ENCODE data around the gene TSEN2. TPM values are rescaled to one million over a fixed set of nuclear protein-coding genes. Genes with fewer than 3 reads are reported as not detected.

TSEN2 gene
- total RNA-seq, 4 donors from 2014 or later: 10.3 to 37.8 (median 20.4) TPM

GRCh38 chr3:12470111-12470510 is 14.2 kb upstream of the TSEN2 start:
- TF ChIP-seq CTCF (IDR thresholded peaks at IDR 0.05): no peak
- TF ChIP-seq POLR2A (IDR thresholded peaks at IDR 0.05): no peak
- Histone ChIP-seq H3K27ac (no peak overlapping the region), H3K4me3 (no peak overlapping the region), H3K4me1 (no peaks in the 10 kb centered on the region), H3K27me3 (no peaks in the 10 kb centered on the region), H3K36me3 (no peaks in the 10 kb centered on the region), H3K9me3 (no peaks in the 10 kb centered on the region)
- intact Hi-C loops (cut with DNase I; ENCODE audit: low total_unique reads): no loop called here
- no peak for DNase-seq

DNA sequence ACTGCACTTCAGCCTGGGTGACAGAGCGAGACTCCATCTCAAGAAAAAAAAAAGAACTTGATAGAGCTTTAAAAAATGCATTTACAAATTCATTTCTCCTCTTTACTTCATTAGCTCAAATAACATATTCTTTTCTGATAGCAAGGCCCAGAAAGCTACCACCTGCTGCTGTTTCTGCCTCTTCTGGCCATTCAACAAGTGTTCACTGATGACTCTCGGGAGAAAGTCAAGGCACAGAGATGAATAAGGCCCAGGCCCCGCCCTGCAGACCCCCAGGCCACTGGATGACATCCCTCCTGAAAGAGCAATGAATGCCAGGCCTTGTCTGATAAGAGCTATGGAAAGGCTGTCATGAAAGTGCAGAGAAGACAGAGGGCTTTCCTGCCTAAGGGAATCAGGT is 13.6 kb upstream of the TSEN2 start:
- intact Hi-C loops (cut with DNase I; ENCODE audit: low total_unique reads): no loop called here
- TF ChIP-seq POLR2A (IDR thresholded peaks at IDR 0.05): no peak
- no peak for TF ChIP-seq CTCF (IDR thresholded peaks at IDR 0.05)
- no peak overlapping the region for H3K27ac ChIP-seq

DNA sequence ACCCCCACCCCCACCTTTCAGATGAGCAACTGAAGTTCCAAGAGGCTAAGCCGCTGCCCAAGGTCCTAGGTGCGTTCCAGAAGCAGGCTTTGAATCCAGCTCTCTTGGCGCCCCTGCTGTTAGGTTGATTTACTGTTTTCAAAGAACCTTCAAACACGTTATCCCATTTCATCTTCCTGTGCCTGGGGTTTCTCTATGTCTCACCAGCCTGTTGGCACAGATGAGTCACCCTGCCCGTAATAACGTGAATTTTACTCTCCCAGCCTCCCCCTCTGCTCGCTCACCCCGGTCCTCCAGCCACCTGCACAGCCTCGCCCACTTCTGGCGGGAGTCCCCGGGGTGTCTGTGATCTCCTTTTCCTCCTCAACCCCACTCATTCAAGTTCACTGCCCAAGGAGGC is 13.0 kb upstream of the TSEN2 start:
- no peak overlapping the region for H3K4me3 ChIP-seq
- H3K9me3 ChIP-seq: no peaks in the 10 kb centered on the region
- TF ChIP-seq CTCF (IDR thresholded peaks at IDR 0.05): no peak
- TF ChIP-seq POLR2A (IDR thresholded peaks at IDR 0.05): no peak
- no peaks in the 10 kb centered on the region for H3K4me1 ChIP-seq
- H3K27me3 ChIP-seq: no peaks in the 10 kb centered on the region
- H3K36me3 ChIP-seq: no peaks in the 10 kb centered on the region
- no peak overlapping the region for H3K27ac ChIP-seq
- intact Hi-C loops (cut with DNase I; ENCODE audit: low total_unique reads): no loop called here
- DNase-seq: no peak

More for the DNA sequence above, 13.6 kb upstream of the TSEN2 start:
- Histone ChIP-seq H3K27me3 (no peaks in the 10 kb centered on the region), H3K36me3 (no peaks in the 10 kb centered on the region), H3K9me3 (no peaks in the 10 kb centered on the region), H3K4me1 (no peaks in the 10 kb centered on the region), H3K4me3 (no peak overlapping the region)
- DNase-seq: no peak

DNA sequence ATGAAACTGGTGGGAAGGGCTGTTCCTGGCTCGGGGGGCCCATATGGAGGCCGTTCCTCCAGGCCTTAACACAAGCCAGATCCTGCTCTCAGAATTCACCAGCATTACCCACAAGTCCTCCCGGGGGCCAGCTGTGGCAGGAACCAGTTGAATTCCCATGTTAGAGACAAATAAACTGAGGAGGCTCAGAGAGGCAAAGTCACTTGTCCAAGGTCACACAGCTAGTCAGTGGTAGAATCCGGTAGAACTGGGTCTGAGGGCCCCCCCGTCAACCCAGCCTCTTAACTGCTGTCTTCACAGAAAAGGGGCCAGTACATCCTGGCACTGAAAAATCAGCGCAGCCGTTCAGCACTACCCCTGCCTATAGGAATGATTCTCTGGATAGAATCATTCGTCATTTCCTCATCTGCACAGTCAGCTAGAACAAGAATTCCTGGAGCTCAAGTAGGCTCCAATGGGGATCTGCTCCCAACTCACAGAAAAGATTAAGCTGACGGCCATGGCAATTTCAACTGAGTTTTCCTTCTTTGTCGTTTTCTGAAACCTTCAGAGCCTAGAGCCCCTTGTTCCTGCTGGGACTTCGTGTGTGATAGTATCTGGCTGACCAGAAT is 12.2 kb upstream of the TSEN2 start:
- TF ChIP-seq POLR2A (IDR thresholded peaks at IDR 0.05): no peak
- TF ChIP-seq CTCF (IDR thresholded peaks at IDR 0.05): no peak
- H3K36me3 ChIP-seq: no peaks in the 10 kb centered on the region
- no peaks in the 10 kb centered on the region for H3K9me3 ChIP-seq
- DNase-seq: no peak
- no peaks in the 10 kb centered on the region for H3K4me1 ChIP-seq
- H3K27ac ChIP-seq: no peak overlapping the region
- no peaks in the 10 kb centered on the region for H3K27me3 ChIP-seq
- no peak overlapping the region for H3K4me3 ChIP-seq
- intact Hi-C loops (cut with DNase I; ENCODE audit: low total_unique reads): no loop called here

- H3K4me3 ChIP-seq: no peak overlapping the region
- intact Hi-C loops (cut with DNase I; ENCODE audit: low total_unique reads): no loop called here
- H3K4me1 ChIP-seq: no peaks in the 10 kb centered on the region
- TF ChIP-seq POLR2A (IDR thresholded peaks at IDR 0.05) (no peak), CTCF (IDR thresholded peaks at IDR 0.05) (no peak)
- no peak for DNase-seq
- no peaks in the 10 kb centered on the region for H3K36me3 ChIP-seq
- no peaks in the 10 kb centered on the region for H3K27me3 ChIP-seq
- H3K27ac ChIP-seq: no peak overlapping the region
- no peaks in the 10 kb centered on the region for H3K9me3 ChIP-seq
Measured at GRCh38 chr3:12472796-12473195, 11.5 kb upstream of the TSEN2 start.
